Astrocyte (in vitro differentiated cells and primary cell): Measurements from ENCODE around the gene SIGLEC6.

Experiments used
- CTCF ChIP-seq: IDR thresholded peaks from 2 replicates; pipeline ENCODE4 v1.5.1; 2011; ENCODE audit warnings: low read depth, mild to moderate bottlenecking, inconsistent platforms, low read length, moderate library complexity; ENCODE audit not compliant: insufficient read depth
- EZH2 ChIP-seq: IDR thresholded peaks from 2 replicates; pipeline ENCODE4 v1.6.1; 2012; ENCODE audit warnings: mild to moderate bottlenecking, low read length, inconsistent platforms; ENCODE audit not compliant: insufficient read depth

GRCh38 chr19:51469162-51469561 is 62.3 kb downstream of the SIGLEC6 start:
- TF ChIP-seq CTCF: no peak
- TF ChIP-seq EZH2: no peak
